AG09309 (cell line): ENCODE results near the gene LRRC1.

Experiments used
- DNase-seq: peaks from one replicate; pipeline ENCODE4 v3.0.0-alpha.2; 2010; ENCODE audit warnings: low read depth
- H3K4me3 ChIP-seq: 2 replicates; pipeline ENCODE4 v1.5.1; 2011; ENCODE audit warnings: mild to moderate bottlenecking, low read depth, low read length, moderate library complexity; ENCODE audit not compliant: control insufficient read depth
- TF ChIP-seq, protein P1 (sequence below): IDR thresholded peaks from 2 replicates; pipeline ENCODE4 v1.5.1; 2011; ENCODE audit warnings: mild to moderate bottlenecking, low read depth, low read length, inconsistent platforms; ENCODE audit not compliant: insufficient read depth, control insufficient read depth; ENCODE audit errors: missing control alignments

LRRC1 gene

DNA sequence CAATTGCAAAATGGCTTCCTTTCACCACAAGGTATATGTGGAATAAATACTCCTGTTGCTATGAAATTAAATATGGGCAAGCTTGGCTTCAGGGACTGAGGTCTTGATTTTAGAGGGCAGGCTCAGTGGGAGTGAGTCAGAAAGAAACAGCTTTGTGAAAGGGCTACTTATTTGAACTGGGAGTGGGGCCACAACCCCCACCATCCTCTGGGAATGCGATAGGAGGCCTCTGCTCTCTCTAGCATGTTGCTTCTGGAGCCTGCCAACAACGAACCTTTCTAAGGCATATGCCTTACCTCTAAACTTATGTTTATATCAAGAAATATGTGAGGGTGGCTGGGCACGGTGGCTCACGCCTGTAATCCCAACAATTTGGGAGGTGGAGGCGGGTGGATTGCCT, 149.7 kb downstream of the LRRC1 start:
- no peak overlapping the region for H3K4me3 ChIP-seq
- TF ChIP-seq, protein P1, sequence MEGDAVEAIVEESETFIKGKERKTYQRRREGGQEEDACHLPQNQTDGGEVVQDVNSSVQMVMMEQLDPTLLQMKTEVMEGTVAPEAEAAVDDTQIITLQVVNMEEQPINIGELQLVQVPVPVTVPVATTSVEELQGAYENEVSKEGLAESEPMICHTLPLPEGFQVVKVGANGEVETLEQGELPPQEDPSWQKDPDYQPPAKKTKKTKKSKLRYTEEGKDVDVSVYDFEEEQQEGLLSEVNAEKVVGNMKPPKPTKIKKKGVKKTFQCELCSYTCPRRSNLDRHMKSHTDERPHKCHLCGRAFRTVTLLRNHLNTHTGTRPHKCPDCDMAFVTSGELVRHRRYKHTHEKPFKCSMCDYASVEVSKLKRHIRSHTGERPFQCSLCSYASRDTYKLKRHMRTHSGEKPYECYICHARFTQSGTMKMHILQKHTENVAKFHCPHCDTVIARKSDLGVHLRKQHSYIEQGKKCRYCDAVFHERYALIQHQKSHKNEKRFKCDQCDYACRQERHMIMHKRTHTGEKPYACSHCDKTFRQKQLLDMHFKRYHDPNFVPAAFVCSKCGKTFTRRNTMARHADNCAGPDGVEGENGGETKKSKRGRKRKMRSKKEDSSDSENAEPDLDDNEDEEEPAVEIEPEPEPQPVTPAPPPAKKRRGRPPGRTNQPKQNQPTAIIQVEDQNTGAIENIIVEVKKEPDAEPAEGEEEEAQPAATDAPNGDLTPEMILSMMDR, result no peak
- no peak for DNase-seq

DNA sequence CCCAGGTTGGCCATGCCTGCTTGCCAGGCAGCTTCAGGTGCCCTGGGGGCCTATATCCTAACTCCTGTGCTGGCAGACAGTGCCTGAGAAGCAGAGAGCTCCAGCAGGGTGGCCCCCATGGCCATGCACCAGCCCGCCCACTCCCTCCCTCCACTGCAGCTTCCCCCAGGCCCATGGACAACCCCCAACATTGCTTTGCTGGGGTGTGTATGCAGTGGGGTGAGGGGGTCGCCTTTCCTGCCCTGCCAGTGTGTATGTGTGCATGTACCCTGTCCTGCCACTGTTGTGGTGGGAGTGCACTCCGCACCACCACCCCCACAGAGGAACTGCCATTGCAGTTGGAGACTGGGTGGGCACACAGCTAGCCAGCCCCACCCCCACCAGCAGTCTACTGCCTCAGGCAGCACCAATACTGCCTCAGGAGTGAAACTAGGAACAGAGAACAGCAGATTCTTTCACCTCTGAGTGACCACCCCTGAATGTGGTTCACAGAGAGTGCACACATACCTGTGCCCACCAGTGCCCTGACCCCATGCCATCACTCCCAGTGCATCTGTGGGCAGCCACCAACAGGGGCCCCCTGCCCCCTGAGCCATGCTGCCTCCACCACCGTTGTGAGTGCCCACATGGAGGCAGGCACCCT, 151.1 kb downstream of the LRRC1 start:
- no peak for DNase-seq
- TF ChIP-seq, protein P1, result no peak
- no peak overlapping the region for H3K4me3 ChIP-seq

DNA sequence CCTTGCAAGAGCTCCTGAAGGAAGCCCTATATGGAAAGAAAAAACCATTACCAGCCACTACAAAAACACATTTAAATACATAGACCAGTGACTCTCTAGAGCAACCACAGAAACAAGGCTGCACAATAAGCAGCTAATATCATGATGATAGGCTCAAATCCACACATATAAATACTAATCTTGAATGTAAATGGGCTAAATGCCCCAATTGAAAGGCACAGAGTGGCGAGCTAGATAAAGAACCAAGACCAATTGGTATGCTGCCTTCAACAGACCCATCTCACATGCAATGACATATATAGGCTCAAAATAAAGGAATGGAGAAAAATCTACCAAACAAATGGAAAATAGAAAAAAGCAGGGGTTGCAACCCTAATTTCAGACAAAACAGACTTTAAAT, 153.0 kb downstream of the LRRC1 start:
- TF ChIP-seq, protein P1, result no peak
- no peak for DNase-seq
- no peak overlapping the region for H3K4me3 ChIP-seq

DNA sequence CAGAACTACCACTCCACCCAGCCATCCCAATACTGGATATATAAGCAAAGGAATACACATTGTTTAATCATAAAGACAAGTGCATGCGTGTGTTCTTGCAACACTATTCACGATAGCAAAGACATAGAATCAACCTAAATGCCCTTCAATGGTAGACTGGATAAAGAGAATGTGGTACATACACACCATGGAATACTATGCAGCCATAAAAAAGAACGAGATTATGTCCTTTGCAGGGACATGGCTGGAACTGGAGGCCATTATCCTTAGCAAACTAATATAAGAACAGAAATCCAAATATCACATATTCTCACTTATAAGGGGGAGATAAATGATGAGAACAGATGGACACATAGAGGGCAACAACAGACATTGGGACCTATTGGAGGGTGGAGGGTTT, 156.6 kb downstream of the LRRC1 start:
- TF ChIP-seq, protein P1, result no peak

DNA sequence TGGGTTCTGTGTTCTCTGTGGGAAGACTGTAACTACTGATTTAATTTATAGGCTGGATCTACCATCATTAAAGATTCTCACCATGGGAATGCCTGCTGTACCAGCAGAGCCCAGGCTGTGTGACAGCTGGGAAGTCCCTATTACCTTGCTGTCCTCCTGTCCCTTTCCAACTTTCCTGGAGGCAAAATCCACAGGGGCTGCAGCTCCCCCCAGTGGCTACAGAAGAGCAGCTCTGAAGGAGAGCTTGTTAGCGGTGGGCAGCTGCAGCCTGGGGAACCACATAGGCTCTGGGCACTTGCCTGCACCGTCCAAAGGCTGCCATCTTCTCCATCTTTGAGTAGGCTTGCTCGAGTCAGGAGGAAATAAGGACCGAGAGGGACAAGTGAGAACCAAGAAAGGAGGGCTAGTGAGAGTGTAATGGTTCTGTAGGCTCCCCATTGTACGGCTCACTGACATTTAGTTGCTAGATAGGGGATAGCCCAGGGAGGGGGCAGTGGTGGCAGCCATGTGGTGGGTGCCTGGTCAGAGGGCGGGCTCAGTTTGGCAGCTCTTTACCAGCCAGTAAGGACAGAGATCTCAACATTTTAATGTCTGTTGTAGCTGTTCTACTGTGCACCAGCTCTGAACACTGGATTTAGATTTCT, 161.4 kb downstream of the LRRC1 start:
- TF ChIP-seq, protein P1, result peak; percentile 96
- DNase-seq, result peak; percentile 21
- H3K4me3 ChIP-seq, result no peak overlapping the region

More for the DNA sequence above, 156.6 kb downstream of the LRRC1 start:
- H3K4me3 ChIP-seq, result no peak overlapping the region
- DNase-seq, result no peak

DNA sequence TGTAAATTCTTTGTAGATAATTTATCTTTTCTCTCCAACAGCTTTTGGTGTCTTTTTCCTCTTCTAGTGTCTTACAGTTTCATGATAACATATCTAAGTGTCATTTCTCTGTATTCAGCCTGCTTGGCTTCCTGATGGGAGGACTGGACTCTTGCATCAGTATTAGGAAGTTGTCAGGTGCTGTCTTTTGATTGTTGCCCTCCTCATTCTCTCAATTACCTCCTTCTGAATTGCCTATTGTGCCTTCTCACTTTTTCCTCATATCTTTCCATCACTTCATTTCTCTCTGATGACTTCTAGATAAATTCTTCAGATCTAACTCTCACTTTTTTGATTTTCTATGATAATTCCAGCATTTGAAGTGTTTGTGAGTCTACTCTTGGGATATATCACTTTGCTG, 162.0 kb downstream of the LRRC1 start:
- TF ChIP-seq, protein P1, result no peak
- no peak for DNase-seq
- H3K4me3 ChIP-seq, result no peak overlapping the region

DNA sequence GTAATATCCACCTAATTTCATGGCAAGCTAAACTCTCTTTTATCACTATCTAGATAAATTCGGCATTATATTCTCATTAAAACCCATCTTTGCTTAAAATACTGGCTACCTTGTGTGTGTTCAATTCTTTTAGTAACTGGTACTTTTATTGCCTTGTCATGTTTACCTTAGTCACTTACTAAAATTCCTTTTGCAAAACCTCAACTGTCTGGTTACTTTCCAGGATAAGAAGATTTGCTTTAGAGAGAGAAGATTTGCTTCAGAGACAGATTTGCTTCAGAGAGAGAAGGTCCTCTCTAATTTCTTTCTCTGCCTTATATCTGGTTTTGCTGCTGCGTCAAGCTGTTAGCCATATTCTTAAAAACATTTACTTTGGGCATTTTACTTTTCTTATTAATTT, 164.9 kb downstream of the LRRC1 start:
- TF ChIP-seq, protein P1, result no peak
- no peak for DNase-seq

More for the DNA sequence above, 164.9 kb downstream of the LRRC1 start:
- H3K4me3 ChIP-seq, result no peak overlapping the region
